Erythroblast (primary cell): Measurements from ENCODE around the gene SERTAD2.

ENCODE experiments used
- GATA1 ChIP-seq: IDR thresholded peaks from 2 replicates; pipeline ENCODE4 v1.6.1; 2011; ENCODE audit warnings: low read depth, mild to moderate bottlenecking, control low read depth, low read length, moderate library complexity
- POLR2A ChIP-seq: IDR thresholded peaks from 2 replicates; pipeline ENCODE4 v1.6.1; 2011; ENCODE audit warnings: mild to moderate bottlenecking, low read length

GRCh38 chr2:64604155-64604554, 49.6 kb downstream of the SERTAD2 start:
- TF ChIP-seq POLR2A (no peak), GATA1 (no peak)
